Measurements from ENCODE around the gene DLG2. TPM values are rescaled to one million over a fixed set of nuclear protein-coding genes. Genes with fewer than 3 reads are reported as not detected.

DLG2 gene
- total and polyA plus RNA-seq, 4 donors = 0.30 to 5.5 (median 0.68) TPM

DNA sequence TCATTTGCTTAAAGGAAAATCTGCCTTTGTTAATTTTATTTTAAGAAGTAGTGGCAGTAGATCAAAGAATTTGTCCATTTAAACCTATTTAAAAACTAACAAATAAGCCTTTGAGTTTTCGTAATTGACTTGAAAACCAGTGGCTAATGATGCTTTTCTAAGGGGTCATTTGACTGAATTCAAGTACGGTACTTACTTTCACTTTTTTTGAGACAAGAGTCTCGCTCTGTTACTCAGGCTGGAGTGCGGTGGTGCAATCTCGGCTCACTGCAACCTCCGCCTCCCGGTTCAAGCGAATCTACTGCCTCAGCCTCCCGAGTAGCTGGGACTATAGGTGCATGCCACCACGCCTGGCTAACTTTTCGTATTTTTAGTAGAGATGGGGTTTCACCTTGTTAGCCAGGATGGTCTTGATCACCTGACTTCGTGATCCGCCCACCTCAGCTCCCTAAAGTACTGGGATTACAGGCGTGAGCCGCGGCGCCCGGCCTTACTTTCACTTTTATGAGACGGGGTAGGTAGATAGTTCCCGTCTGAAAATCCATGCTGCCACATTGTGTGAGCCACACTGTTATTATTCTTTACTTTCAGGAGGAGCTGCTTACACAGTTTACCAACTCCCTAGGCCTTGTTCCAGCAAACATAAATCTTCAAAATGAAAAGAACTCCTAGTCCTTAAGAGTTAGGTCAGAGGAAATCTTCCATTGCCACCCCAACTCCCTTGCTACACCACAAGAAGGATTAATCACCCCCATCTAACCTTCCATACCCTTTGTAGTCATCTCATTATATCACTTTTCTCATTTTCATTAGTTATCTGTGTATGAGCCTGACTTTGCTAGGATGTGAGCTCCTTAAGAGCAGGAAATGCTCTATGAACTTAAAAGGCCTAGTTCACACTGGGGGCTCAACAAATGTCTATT is 1414.4 kb downstream of the DLG2 start:
- Histone ChIP-seq H3K27ac (ENCODE audit: low read depth in 1 of 2, low read length in 2 of 2) (no peak overlapping the region), H3K9ac (ENCODE audit: low read depth in 1 of 2, low read length in 2 of 2) (no peak overlapping the region), H3K9me3 (ENCODE audit: control insufficient read depth in 4 of 4, low read length in 3 of 4) (no peaks in the 10 kb centered on the region), H3K36me3 (ENCODE audit: control insufficient read depth in 4 of 4, insufficient read depth in 3 of 4, low read depth in 1 of 4, low read length in 3 of 4) (no peaks in the 10 kb centered on the region), H3K4me3 (ENCODE audit: low read depth in 1 of 3, low read length in 3 of 3) (no peak overlapping the region), H3K27me3 (ENCODE audit: control insufficient read depth in 4 of 4, insufficient read depth in 4 of 4, low read length in 3 of 4) (no peaks in the 10 kb centered on the region), H3K4me1 (ENCODE audit: control insufficient read depth in 4 of 4, insufficient read depth in 4 of 4, low read length in 3 of 4) (no peaks in the 10 kb centered on the region)
- 96% methylated on average over 20 of the region's 20 CpGs for WGBS
- no peak for DNase-seq (ENCODE audit: low spot score)
- TF ChIP-seq EGR1 (IDR thresholded peaks at IDR 0.05; ENCODE audit: low read depth in 2 of 2) (no peak), HNF4A (conservative IDR thresholded peaks at IDR 0.05) (no peak), TAF1 (conservative IDR thresholded peaks at IDR 0.05) (no peak), SP1 (IDR thresholded peaks at IDR 0.05) (no peak), HNF4G (IDR thresholded peaks at IDR 0.05) (no peak), RXRA (IDR thresholded peaks at IDR 0.05) (no peak), RAD21 (IDR thresholded peaks at IDR 0.05) (no peak), FOXA1 (IDR thresholded peaks at IDR 0.05) (no peak), JUND (IDR thresholded peaks at IDR 0.05) (no peak), YY1 (IDR thresholded peaks at IDR 0.05) (no peak), GABPA (IDR thresholded peaks at IDR 0.05 in 1 of 2, conservative IDR thresholded peaks at IDR 0.05 in 1 of 2) (no peak), ZBTB33 (IDR thresholded peaks at IDR 0.05) (no peak), FOXA2 (IDR thresholded peaks at IDR 0.05) (no peak)
- TF ChIP-seq, protein P1, sequence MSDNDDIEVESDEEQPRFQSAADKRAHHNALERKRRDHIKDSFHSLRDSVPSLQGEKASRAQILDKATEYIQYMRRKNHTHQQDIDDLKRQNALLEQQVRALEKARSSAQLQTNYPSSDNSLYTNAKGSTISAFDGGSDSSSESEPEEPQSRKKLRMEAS (IDR thresholded peaks at IDR 0.05) = no peak
- TF ChIP-seq, protein P2, sequence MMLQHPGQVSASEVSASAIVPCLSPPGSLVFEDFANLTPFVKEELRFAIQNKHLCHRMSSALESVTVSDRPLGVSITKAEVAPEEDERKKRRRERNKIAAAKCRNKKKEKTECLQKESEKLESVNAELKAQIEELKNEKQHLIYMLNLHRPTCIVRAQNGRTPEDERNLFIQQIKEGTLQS (IDR thresholded peaks at IDR 0.05) = no peak
- TF ChIP-seq, protein P3, sequence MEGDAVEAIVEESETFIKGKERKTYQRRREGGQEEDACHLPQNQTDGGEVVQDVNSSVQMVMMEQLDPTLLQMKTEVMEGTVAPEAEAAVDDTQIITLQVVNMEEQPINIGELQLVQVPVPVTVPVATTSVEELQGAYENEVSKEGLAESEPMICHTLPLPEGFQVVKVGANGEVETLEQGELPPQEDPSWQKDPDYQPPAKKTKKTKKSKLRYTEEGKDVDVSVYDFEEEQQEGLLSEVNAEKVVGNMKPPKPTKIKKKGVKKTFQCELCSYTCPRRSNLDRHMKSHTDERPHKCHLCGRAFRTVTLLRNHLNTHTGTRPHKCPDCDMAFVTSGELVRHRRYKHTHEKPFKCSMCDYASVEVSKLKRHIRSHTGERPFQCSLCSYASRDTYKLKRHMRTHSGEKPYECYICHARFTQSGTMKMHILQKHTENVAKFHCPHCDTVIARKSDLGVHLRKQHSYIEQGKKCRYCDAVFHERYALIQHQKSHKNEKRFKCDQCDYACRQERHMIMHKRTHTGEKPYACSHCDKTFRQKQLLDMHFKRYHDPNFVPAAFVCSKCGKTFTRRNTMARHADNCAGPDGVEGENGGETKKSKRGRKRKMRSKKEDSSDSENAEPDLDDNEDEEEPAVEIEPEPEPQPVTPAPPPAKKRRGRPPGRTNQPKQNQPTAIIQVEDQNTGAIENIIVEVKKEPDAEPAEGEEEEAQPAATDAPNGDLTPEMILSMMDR (IDR thresholded peaks at IDR 0.05; ENCODE audit: low read depth, low read length, missing input control) = no peak

DNA sequence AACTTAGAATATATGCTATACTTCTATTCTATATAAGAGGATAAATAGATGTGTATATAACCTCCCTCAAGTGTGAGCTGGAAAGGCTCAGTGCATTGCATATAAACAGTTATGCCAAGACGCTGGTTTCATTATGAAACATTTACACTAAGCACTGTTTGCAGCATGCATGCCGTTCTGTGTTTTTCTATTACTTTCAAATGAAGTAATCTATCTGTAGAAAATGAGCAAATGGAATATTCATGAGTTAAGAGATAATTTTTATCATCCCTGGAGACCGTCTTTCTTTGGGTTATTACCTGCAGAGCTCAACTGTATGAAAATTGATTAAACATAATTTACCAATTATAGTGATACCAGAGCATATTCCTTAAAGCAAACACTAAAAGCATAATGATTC is 1415.2 kb downstream of the DLG2 start:
- no peak overlapping the region for H3K9ac ChIP-seq (ENCODE audit: low read depth in 1 of 2, low read length in 2 of 2)
- TF ChIP-seq RAD21 (IDR thresholded peaks at IDR 0.05) (no peak), REST (IDR thresholded peaks at IDR 0.05) (no peak), EGR1 (IDR thresholded peaks at IDR 0.05; ENCODE audit: low read depth in 2 of 2) (no peak), YY1 (IDR thresholded peaks at IDR 0.05) (no peak), RXRA (IDR thresholded peaks at IDR 0.05) (no peak), GABPA (IDR thresholded peaks at IDR 0.05 in 1 of 2, conservative IDR thresholded peaks at IDR 0.05 in 1 of 2) (no peak)
- H3K4me3 ChIP-seq (ENCODE audit: low read depth in 1 of 3, low read length in 3 of 3) = no peak overlapping the region
- H3K27me3 ChIP-seq (ENCODE audit: control insufficient read depth in 4 of 4, insufficient read depth in 4 of 4, low read length in 3 of 4) = no peaks in the 10 kb centered on the region
- 91% methylated on average over 3 of the region's 3 CpGs for whole genome bisulfite sequencing
- no peak for DNase-seq (ENCODE audit: low spot score)
- no peaks in the 10 kb centered on the region for H3K36me3 ChIP-seq (ENCODE audit: control insufficient read depth in 4 of 4, insufficient read depth in 3 of 4, low read depth in 1 of 4, low read length in 3 of 4)
- no peaks in the 10 kb centered on the region for H3K4me1 ChIP-seq (ENCODE audit: control insufficient read depth in 4 of 4, insufficient read depth in 4 of 4, low read length in 3 of 4)
- no peaks in the 10 kb centered on the region for H3K9me3 ChIP-seq (ENCODE audit: control insufficient read depth in 4 of 4, low read length in 3 of 4)
- no peak overlapping the region for H3K27ac ChIP-seq (ENCODE audit: low read depth in 1 of 2, low read length in 2 of 2)
